K562 (cell line): ENCODE measurements around the gene IMP4. TPM values are rescaled to one million over a fixed set of nuclear protein-coding genes. Genes with fewer than 3 reads are reported as not detected.

ENCODE experiments used
- ATF4 ChIP-seq: fragments of 450-650 bp; formaldehyde crosslinking; IDR thresholded peaks from 2 replicates; pipeline ENCODE4 v1.4.0; 2022; ENCODE audit warnings: mild to moderate bottlenecking, moderate library complexity
- BCL6 ChIP-seq: fragments of 250-450 bp; sonication (Bioruptor Pico); IDR thresholded peaks from 2 replicates; pipeline ENCODE4 v1.4.0; 2020
- BRCA1 ChIP-seq, 2 experiments: fragments of 450-650 bp in 1 of 2; sonication (generic) in 1 of 2; formaldehyde crosslinking in 1 of 2; IDR thresholded peaks; 2 replicates each; pipeline versions ENCODE4 v1.5.0 to v1.6.1; 2017 to 2020; ENCODE audit warnings: mild to moderate bottlenecking in 1 of 2, missing genetic modification reagents in 1 of 2
- COPS2 ChIP-seq: fragments of 450-650 bp; conservative IDR thresholded peaks from 2 replicates; pipeline ENCODE4 v1.6.1; 2016; ENCODE audit warnings: mild to moderate bottlenecking, moderate library complexity
- DMBX1 ChIP-seq: fragments of 250-450 bp; sonication (Bioruptor Pico); IDR thresholded peaks from 2 replicates; pipeline ENCODE4 v1.8.0; 2022; ENCODE audit warnings: inconsistent platforms, mild to moderate bottlenecking, moderate library complexity, borderline replicate concordance
- FOXK2 ChIP-seq, 2 experiments: fragments of 450-650 bp; IDR thresholded peaks in 1 of 2; conservative IDR thresholded peaks in 1 of 2; 2 replicates each; pipeline ENCODE4 v1.6.1; 2016; ENCODE audit warnings: low read depth in 2 of 2, mild to moderate bottlenecking in 1 of 2
- IRF1 ChIP-seq: sonication (generic); formaldehyde crosslinking; IDR thresholded peaks from 2 replicates; pipeline ENCODE4 v1.8.0; 2022; ENCODE audit warnings: missing genetic modification reagents, mild to moderate bottlenecking, borderline replicate concordance
- KAT7 ChIP-seq: sonication (generic); formaldehyde crosslinking; IDR thresholded peaks from 2 replicates; pipeline ENCODE4 v1.8.0; 2022; ENCODE audit warnings: missing genetic modification reagents, mild to moderate bottlenecking, borderline replicate concordance
- KLF6 ChIP-seq: fragments of 250-450 bp; sonication (Bioruptor Pico); IDR thresholded peaks from 2 replicates; pipeline ENCODE4 v1.4.0; 2020; ENCODE audit warnings: mild to moderate bottlenecking, moderate library complexity, borderline replicate concordance
- MAX ChIP-seq: sonication (generic); formaldehyde crosslinking; IDR thresholded peaks from 2 replicates; pipeline ENCODE4 v1.9.0; 2022; ENCODE audit warnings: mild to moderate bottlenecking, missing genetic modification reagents
- MBD2 ChIP-seq: sonication (generic); IDR thresholded peaks from 2 replicates; pipeline ENCODE4 v1.6.1; 2016; ENCODE audit warnings: low read depth, borderline replicate concordance
- NCOA4 ChIP-seq: fragments of 450-650 bp; IDR thresholded peaks from 2 replicates; pipeline ENCODE4 v1.6.1; 2018; ENCODE audit warnings: mild to moderate bottlenecking; ENCODE audit not compliant: partially characterized antibody
- NELFE ChIP-seq: IDR thresholded peaks from 2 replicates; pipeline ENCODE4 v1.6.1; 2011; ENCODE audit warnings: mild to moderate bottlenecking; ENCODE audit not compliant: insufficient read depth, insufficient read length
- SRSF7 ChIP-seq: fragments of 200-400 bp; formaldehyde crosslinking; optimal IDR thresholded peaks from 2 replicates; pipeline ENCODE3; 2017; ENCODE audit warnings: mild to moderate bottlenecking, low read depth, low read length
- THRAP3 ChIP-seq: fragments of 450-650 bp; IDR thresholded peaks from 2 replicates; pipeline ENCODE4 v1.6.1; 2016; ENCODE audit warnings: mild to moderate bottlenecking, inconsistent platforms, borderline replicate concordance
- ZNF124 ChIP-seq: sonication (generic); formaldehyde crosslinking; IDR thresholded peaks from 2 replicates; pipeline ENCODE4 v1.8.1; 2022; ENCODE audit warnings: missing genetic modification reagents
- ZNF146 ChIP-seq: IDR thresholded peaks from one replicate; pipeline ENCODE4 v1.6.1; 2018; ENCODE audit warnings: missing compliant biosample characterization; ENCODE audit not compliant: unreplicated experiment
- ZNF165 ChIP-seq: fragments of 250-450 bp; sonication (Bioruptor Pico); IDR thresholded peaks from 2 replicates; pipeline ENCODE4 v1.4.0; 2020; ENCODE audit warnings: borderline replicate concordance
- ZNF507 ChIP-seq: conservative IDR thresholded peaks from 2 replicates; pipeline ENCODE4 v1.6.1; 2017; ENCODE audit warnings: missing genetic modification characterization, missing compliant biosample characterization
- ZSCAN29 ChIP-seq: fragments of 450-650 bp; IDR thresholded peaks from 2 replicates; pipeline ENCODE4 v1.6.1; 2017
- polyA plus RNA-seq, 8 experiments: library from polyadenylated mRNA; depleted of rRNA in 4 of 8; stranded (reverse) in 5 of 8; unstranded in 3 of 8; fragments of >200 nt; fragmentation: Nextera tagmentation in 2 of 8; fragmentation: Illumina TruSeq in 1 of 8; extraction: Ambion mirVana in 2 of 8; extraction: Trizol in 1 of 8; gene quantifications; 2 replicates each; pipeline versions ENCODE4 v1.2.1 to v1.2.3, GENCODE V29; 2011 to 2014; ENCODE audit warnings: inconsistent platforms in 1 of 8, missing spikeins in 1 of 8
- total RNA-seq, 7 experiments: library from RNA; depleted of rRNA in 6 of 7; stranded (reverse); fragments of >200 nt in 6 of 7; fragmentation: Illumina TruSeq in 2 of 7; extraction: Trizol in 2 of 7; gene quantifications; 2 replicates each; pipeline versions ENCODE4 v1.2.1 to v1.2.3, GENCODE V29; 2011 to 2021; ENCODE audit warnings: low replicate concordance in 1 of 7
- TF ChIP-seq, protein P1 (sequence below), 2 experiments: IDR thresholded peaks in 1 of 2; conservative IDR thresholded peaks in 1 of 2; 2 replicates each; pipeline ENCODE4 v1.6.1; 2016; ENCODE audit warnings: low read depth in 2 of 2, mild to moderate bottlenecking in 1 of 2, missing compliant biosample characterization in 1 of 2, missing genetic modification characterization in 1 of 2, moderate library complexity in 1 of 2
- TF ChIP-seq, protein P2 (sequence below): fragments of 450-650 bp; formaldehyde crosslinking; IDR thresholded peaks from 2 replicates; pipeline ENCODE4 v1.4.0; 2020; ENCODE audit warnings: mild to moderate bottlenecking, moderate library complexity

Gene IMP4
- total and polyA plus RNA-seq, 9 of the 15 experiments (the other 6 are each of a cell fraction or from before 2014, with no cell fraction given): 35.4 to 209 (median 100.0) TPM

- TF ChIP-seq, protein P1, sequence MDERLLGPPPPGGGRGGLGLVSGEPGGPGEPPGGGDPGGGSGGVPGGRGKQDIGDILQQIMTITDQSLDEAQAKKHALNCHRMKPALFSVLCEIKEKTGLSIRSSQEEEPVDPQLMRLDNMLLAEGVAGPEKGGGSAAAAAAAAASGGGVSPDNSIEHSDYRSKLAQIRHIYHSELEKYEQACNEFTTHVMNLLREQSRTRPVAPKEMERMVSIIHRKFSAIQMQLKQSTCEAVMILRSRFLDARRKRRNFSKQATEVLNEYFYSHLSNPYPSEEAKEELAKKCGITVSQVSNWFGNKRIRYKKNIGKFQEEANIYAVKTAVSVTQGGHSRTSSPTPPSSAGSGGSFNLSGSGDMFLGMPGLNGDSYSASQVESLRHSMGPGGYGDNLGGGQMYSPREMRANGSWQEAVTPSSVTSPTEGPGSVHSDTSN (CRISPR knock-in tag; IDR thresholded peaks at IDR 0.05; ENCODE audit: low read depth): no peak
- TF ChIP-seq, protein P1 (tag; conservative IDR thresholded peaks at IDR 0.05; ENCODE audit: low read depth): no peak
- TF ChIP-seq BCL6 (no peak), COPS2 (no peak), BRCA1 (IDR thresholded peaks at IDR 0.05) (no peak), BRCA1 (CRISPR knock-in tag; IDR thresholded peaks at IDR 0.05) (no peak), ATF4 (no peak), ZNF146 (no peak), SRSF7 (no peak), MAX (CRISPR knock-in tag) (peak; percentile 81), ZNF124 (CRISPR knock-in tag) (no peak), IRF1 (no peak), FOXK2 (conservative IDR thresholded peaks at IDR 0.05 in 1 of 2, IDR thresholded peaks at IDR 0.05 in 1 of 2; ENCODE audit: low read depth in 2 of 2) (0 out of 4 replicates have a peak, but pooled peaks have one; percentile 28 to 42), ZNF165 (CRISPR knock-in tag) (no peak), MBD2 (peak; percentile 56; the same call in 1 of the 2 replicates), NELFE (no peak), ZSCAN29 (no peak), DMBX1 (CRISPR knock-in tag) (no peak), ZNF507 (tag) (no peak), NCOA4 (no peak), KAT7 (peak; percentile 69; the same call in 1 of the 2 replicates), THRAP3 (no peak), KLF6 (CRISPR knock-in tag) (peak; percentile 94)
- TF ChIP-seq, protein P2, sequence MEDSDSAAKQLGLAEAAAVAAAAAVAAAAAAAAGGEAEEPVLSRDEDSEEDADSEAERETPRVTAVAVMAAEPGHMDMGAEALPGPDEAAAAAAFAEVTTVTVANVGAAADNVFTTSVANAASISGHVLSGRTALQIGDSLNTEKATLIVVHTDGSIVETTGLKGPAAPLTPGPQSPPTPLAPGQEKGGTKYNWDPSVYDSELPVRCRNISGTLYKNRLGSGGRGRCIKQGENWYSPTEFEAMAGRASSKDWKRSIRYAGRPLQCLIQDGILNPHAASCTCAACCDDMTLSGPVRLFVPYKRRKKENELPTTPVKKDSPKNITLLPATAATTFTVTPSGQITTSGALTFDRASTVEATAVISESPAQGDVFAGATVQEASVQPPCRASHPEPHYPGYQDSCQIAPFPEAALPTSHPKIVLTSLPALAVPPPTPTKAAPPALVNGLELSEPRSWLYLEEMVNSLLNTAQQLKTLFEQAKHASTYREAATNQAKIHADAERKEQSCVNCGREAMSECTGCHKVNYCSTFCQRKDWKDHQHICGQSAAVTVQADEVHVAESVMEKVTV (CRISPR knock-in tag): no peak
These were observed 29.5 kb downstream of the IMP4 start (continued) for GRCh38 chr2:130372055-130372832.
